CD4-positive, alpha-beta T cell (primary cell): ENCODE results near the gene PLCG2. TPM values are rescaled to one million over a fixed set of nuclear protein-coding genes. Genes with fewer than 3 reads are reported as not detected.

ENCODE experiments used
- ATAC-seq: fragments of 200-7000 bp; cut with Tn5 transposase; one replicate; pipeline ENCODE4 v1.10.0; 2022; ENCODE audit warnings: mild to moderate bottlenecking; ENCODE audit not compliant: poor library complexity
- CTCF ChIA-PET: fragments of 350-600 bp; sonication (Branson Sonifier 250); formaldehyde crosslinking; loops from one replicate; lab custom pipeline; 2021; ENCODE audit warnings: antibody characterized with exemption, inconsistent platforms; lab: Charles Lee
- POLR2A ChIA-PET: fragments of 350-600 bp; sonication (Branson Sonifier 250); formaldehyde crosslinking; loops from one replicate; lab custom pipeline; 2021; ENCODE audit warnings: antibody characterized with exemption, inconsistent platforms; lab: Charles Lee
- DNase-seq, 14 experiments: peaks; one replicate each; pipeline ENCODE4 v3.0.0-alpha.2; 2013 to 2020; ENCODE audit warnings: mixed read lengths in 2 of 14
- H3K27ac ChIP-seq, 2 donors: one replicate each; pipeline versions ENCODE4 v1.5.1 to v1.7.0; 2013; ENCODE audit warnings: low read length in 2 of 2, low read depth in 1 of 2, mild to moderate bottlenecking in 1 of 2
- H3K27me3 ChIP-seq, 2 experiments: 1 replicate in 1 of 2; 2 replicates in 1 of 2; pipeline versions ENCODE4 v1.6.1 to v1.7.0; 2013; ENCODE audit warnings: low read length in 2 of 2, control low read depth in 1 of 2, mild to moderate bottlenecking in 1 of 2, moderate library complexity in 1 of 2; ENCODE audit not compliant: insufficient read depth in 2 of 2, control insufficient read depth in 1 of 2
- H3K36me3 ChIP-seq: one replicate; pipeline ENCODE4 v1.6.1; 2013; ENCODE audit warnings: low read length, control low read depth; ENCODE audit not compliant: insufficient read depth
- H3K4me1 ChIP-seq: one replicate; pipeline ENCODE4 v1.6.1; 2013; ENCODE audit warnings: low read length, control low read depth; ENCODE audit not compliant: insufficient read depth
- H3K4me3 ChIP-seq: one replicate; pipeline ENCODE4 v1.5.1; 2013; ENCODE audit warnings: mild to moderate bottlenecking, low read length, moderate library complexity
- H3K9me3 ChIP-seq, 2 experiments: 1 replicate in 1 of 2; 2 replicates in 1 of 2; pipeline versions ENCODE4 v1.6.1 to v1.7.0; 2013; ENCODE audit warnings: low read length in 2 of 2, mild to moderate bottlenecking in 2 of 2, control low read depth in 1 of 2, moderate library complexity in 1 of 2; ENCODE audit not compliant: control insufficient read depth in 1 of 2, insufficient read depth in 1 of 2
- H3K27ac Mint-ChIP-seq: one replicate; pipeline ENCODE4 v1.8.0; 2020; ENCODE audit warnings: mixed read lengths
- H3K27me3 Mint-ChIP-seq: one replicate; pipeline ENCODE4 v1.8.0; 2021; ENCODE audit warnings: mixed read lengths
- H3K36me3 Mint-ChIP-seq: one replicate; pipeline ENCODE4 v1.8.0; 2021; ENCODE audit warnings: low read depth, mixed read lengths
- H3K4me1 Mint-ChIP-seq: one replicate; pipeline ENCODE4 v1.8.0; 2021; ENCODE audit warnings: low read depth, mixed read lengths
- H3K4me3 Mint-ChIP-seq: one replicate; pipeline ENCODE4 v1.8.0; 2020; ENCODE audit warnings: mild to moderate bottlenecking, mixed read lengths
- H3K9me3 Mint-ChIP-seq: one replicate; pipeline ENCODE4 v1.8.0; 2020; ENCODE audit warnings: mixed read lengths
- CTCF ChIP-seq: fragments of 200-600 bp; IDR thresholded peaks from one replicate; pipeline ENCODE4 v1.8.0; 2022; ENCODE audit warnings: antibody characterized with exemption, mild to moderate bottlenecking
- intact Hi-C, 2 experiments: fragments of 100-400 bp; cut with DNase I in 1 of 2; cut with micrococcal nuclease in 1 of 2; formaldehyde crosslinking; loops; one replicate each; pipeline versions ENCODE4 v1.15.1 to v1.9.0; 2023 to 2025; cut with DNase I, micrococcal nuclease
- total RNA-seq, 174 experiments: library from RNA in 2 of 174; stranded (reverse) in 2 of 174; gene quantifications; one replicate each; pipeline ENCODE4 v1.2.3 and lab custom pipeline; 2021 to 2026

PLCG2 gene
- total RNA-seq, 2 experiments from 2014 or later: 0.92 to 1.5 TPM

GRCh38 chr16:81786321-81786720 is 7.2 kb downstream of the PLCG2 start:
- DNase-seq: no peak
- Mint-ChIP-seq H3K4me3 (no peak overlapping the region), H3K27ac (no peak overlapping the region), H3K27me3 (peaks cover 18% of the 10 kb centered on the region), H3K9me3 (no peaks in the 10 kb centered on the region), H3K4me1 (no peaks in the 10 kb centered on the region), H3K36me3 (no peaks in the 10 kb centered on the region)
- no peak for TF ChIP-seq CTCF
- Histone ChIP-seq H3K27me3 (peaks cover 0 to 2% of the 10 kb centered on the region in 2 experiments), H3K27ac (no peak overlapping the region), H3K4me3 (no peak overlapping the region), H3K4me1 (no peaks in the 10 kb centered on the region), H3K36me3 (no peaks in the 10 kb centered on the region), H3K9me3 (no peaks in the 10 kb centered on the region)
- ChIA-PET CTCF (no interaction called here), POLR2A (no interaction called here)
- ATAC-seq: no peak
- intact Hi-C loops: no loop called here

GRCh38 chr16:81786868-81787267 is 7.8 kb downstream of the PLCG2 start:
- peaks cover 16% of the 10 kb centered on the region for H3K27me3 Mint-ChIP-seq
- no peak overlapping the region for H3K27ac ChIP-seq
- no peaks in the 10 kb centered on the region for H3K36me3 Mint-ChIP-seq
- intact Hi-C loops: no loop called here
- H3K4me3 ChIP-seq: no peak overlapping the region
- no peak for TF ChIP-seq CTCF
- ChIA-PET CTCF (no interaction called here), POLR2A (no interaction called here)
- no peaks in the 10 kb centered on the region for H3K9me3 ChIP-seq
- H3K9me3 Mint-ChIP-seq: no peaks in the 10 kb centered on the region
- no peaks in the 10 kb centered on the region for H3K4me1 ChIP-seq
- ATAC-seq (no peak), DNase-seq (no peak)
- H3K4me1 Mint-ChIP-seq: no peaks in the 10 kb centered on the region
- no peaks in the 10 kb centered on the region for H3K36me3 ChIP-seq
- peaks cover 0 to 2% of the 10 kb centered on the region in 2 experiments for H3K27me3 ChIP-seq
- no peak overlapping the region for H3K27ac Mint-ChIP-seq
- no peak overlapping the region for H3K4me3 Mint-ChIP-seq

GRCh38 chr16:81787659-81788058 is 8.6 kb downstream of the PLCG2 start:
- peaks cover 10% of the 10 kb centered on the region for H3K27me3 Mint-ChIP-seq
- ATAC-seq (no peak), DNase-seq (no peak)
- Histone ChIP-seq H3K4me1 (no peaks in the 10 kb centered on the region), H3K36me3 (no peaks in the 10 kb centered on the region), H3K27ac (no peak overlapping the region), H3K27me3 (peaks cover 0 to 2% of the 10 kb centered on the region in 2 experiments), H3K9me3 (no peaks in the 10 kb centered on the region), H3K4me3 (no peak overlapping the region)
- H3K36me3 Mint-ChIP-seq: no peaks in the 10 kb centered on the region
- POLR2A ChIA-PET: no interaction called here
- H3K9me3 Mint-ChIP-seq: no peaks in the 10 kb centered on the region
- TF ChIP-seq CTCF: no peak
- CTCF ChIA-PET: no interaction called here
- H3K27ac Mint-ChIP-seq: no peak overlapping the region
- H3K4me1 Mint-ChIP-seq: no peaks in the 10 kb centered on the region
- no peak overlapping the region for H3K4me3 Mint-ChIP-seq
- intact Hi-C loops: no loop called here
